ENCODE measurements around the gene FRMPD2. TPM values are rescaled to one million over a fixed set of nuclear protein-coding genes. Genes with fewer than 3 reads are reported as not detected.

The FRMPD2 gene
- polyA plus RNA-seq, 3 donors from 2014 or later: not detected

DNA sequence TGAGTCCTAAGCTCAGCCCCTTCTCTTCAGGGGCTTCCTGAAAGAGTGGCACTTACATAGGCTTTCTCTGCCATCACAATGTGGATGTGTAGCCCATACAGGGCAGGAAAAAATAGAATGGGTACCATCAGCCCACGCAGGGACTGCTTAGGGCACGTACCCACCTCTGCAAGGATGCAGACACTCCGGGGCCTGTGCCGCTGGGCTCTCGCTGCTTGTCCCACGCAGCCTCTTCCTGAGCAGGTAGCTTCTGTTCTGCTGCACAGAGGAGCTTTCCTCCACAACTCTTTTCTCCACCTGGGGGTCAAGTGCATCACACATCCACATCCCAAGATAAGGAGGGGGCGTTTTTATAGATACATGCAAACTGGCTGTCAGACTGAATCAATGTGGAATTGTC is 34.3 kb downstream of the FRMPD2 start:
- peaks cover 0 to 4% (median 3%) of the 10 kb centered on the region in 3 donors for H3K27me3 Mint-ChIP-seq (ENCODE audit: low read depth in 3 of 3)
- no peak for DNase-seq
- no peaks in the 10 kb centered on the region for H3K4me1 Mint-ChIP-seq
- no peak overlapping the region for H3K27ac Mint-ChIP-seq
- no peaks in the 10 kb centered on the region for H3K9me3 Mint-ChIP-seq
- no peaks in the 10 kb centered on the region for H3K36me3 Mint-ChIP-seq
- no peak overlapping the region for H3K4me3 Mint-ChIP-seq

DNA sequence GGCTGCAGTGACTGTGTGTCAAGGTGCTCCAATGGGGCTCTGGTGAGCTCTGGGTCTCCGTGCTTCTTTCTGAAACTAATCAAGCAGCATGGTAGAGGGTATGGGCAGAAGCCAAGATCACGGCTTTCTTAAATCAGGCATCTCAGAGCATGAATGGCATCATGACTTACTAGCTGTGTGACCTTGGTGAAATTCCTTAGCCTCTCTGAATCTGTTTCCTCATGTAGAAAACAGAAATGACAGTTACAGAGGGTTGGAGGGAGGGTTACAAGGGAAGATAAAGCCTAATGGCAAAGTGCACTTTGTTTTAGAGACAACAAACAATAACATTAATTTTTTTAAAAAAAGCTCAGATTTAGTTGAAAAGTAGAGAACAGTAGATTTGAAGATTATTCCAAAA is 34.9 kb downstream of the FRMPD2 start:
- H3K9me3 Mint-ChIP-seq: no peaks in the 10 kb centered on the region
- H3K36me3 Mint-ChIP-seq: no peaks in the 10 kb centered on the region
- H3K27me3 Mint-ChIP-seq (ENCODE audit: low read depth in 3 of 3): peaks cover 0 to 4% (median 3%) of the 10 kb centered on the region in 3 donors
- no peaks in the 10 kb centered on the region for H3K4me1 Mint-ChIP-seq
- no peak overlapping the region for H3K27ac Mint-ChIP-seq
- no peak for DNase-seq
- H3K4me3 Mint-ChIP-seq: no peak overlapping the region

- H3K27ac Mint-ChIP-seq: no peak overlapping the region
- DNase-seq: no peak
- H3K36me3 Mint-ChIP-seq: no peaks in the 10 kb centered on the region
- H3K9me3 Mint-ChIP-seq: no peaks in the 10 kb centered on the region
- H3K4me1 Mint-ChIP-seq: no peaks in the 10 kb centered on the region
- no peak overlapping the region for H3K4me3 Mint-ChIP-seq
- H3K27me3 Mint-ChIP-seq (ENCODE audit: low read depth in 3 of 3): peaks cover 0 to 4% (median 3%) of the 10 kb centered on the region in 3 donors
Observed at GRCh38 chr10:48238826-48239520, 35.5 kb downstream of the FRMPD2 start.

- Mint-ChIP-seq H3K36me3 (no peaks in the 10 kb centered on the region), H3K9me3 (no peaks in the 10 kb centered on the region), H3K4me1 (no peaks in the 10 kb centered on the region), H3K27ac (no peak overlapping the region), H3K4me3 (no peak overlapping the region), H3K27me3 (ENCODE audit: low read depth in 3 of 3) (peaks cover 0 to 4% (median 3%) of the 10 kb centered on the region in 3 donors)
- no peak for DNase-seq
Observed at GRCh38 chr10:48237259-48238250, 36.9 kb downstream of the FRMPD2 start.

- Mint-ChIP-seq H3K9me3 (no peaks in the 10 kb centered on the region), H3K36me3 (no peaks in the 10 kb centered on the region), H3K4me3 (no peak overlapping the region), H3K27ac (no peak overlapping the region), H3K4me1 (no peaks in the 10 kb centered on the region), H3K27me3 (ENCODE audit: low read depth in 3 of 3) (peaks cover 0 to 4% (median 3%) of the 10 kb centered on the region in 3 donors)
- no peak for DNase-seq
Observed at GRCh38 chr10:48236199-48236621, 38.3 kb downstream of the FRMPD2 start.

DNA sequence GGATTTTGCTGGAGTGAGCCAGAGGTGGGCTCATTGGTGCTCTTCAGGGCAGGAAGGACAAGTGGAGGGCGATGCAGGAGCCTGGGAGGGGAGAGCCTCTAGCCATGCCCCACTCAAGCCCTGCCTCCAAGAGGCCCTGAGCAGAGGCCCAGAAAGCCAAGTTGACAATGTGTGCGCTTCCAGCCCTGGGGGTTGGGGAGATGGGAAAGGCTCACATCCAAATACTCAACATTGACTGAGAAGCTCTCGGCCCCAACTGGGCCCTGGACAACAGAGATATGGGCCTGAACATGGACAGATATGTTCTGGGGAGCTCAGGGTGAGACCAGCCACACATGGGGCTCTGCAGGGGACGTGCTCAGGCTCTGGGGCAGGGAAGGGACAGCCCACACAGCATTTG is 39.0 kb downstream of the FRMPD2 start:
- H3K27me3 Mint-ChIP-seq (ENCODE audit: low read depth in 3 of 3): peaks cover 0 to 4% (median 0%) of the 10 kb centered on the region in 3 donors
- no peaks in the 10 kb centered on the region for H3K4me1 Mint-ChIP-seq
- no peaks in the 10 kb centered on the region for H3K36me3 Mint-ChIP-seq
- H3K27ac Mint-ChIP-seq: no peak overlapping the region
- DNase-seq: no peak
- no peak overlapping the region for H3K4me3 Mint-ChIP-seq
- H3K9me3 Mint-ChIP-seq: no peaks in the 10 kb centered on the region

DNA sequence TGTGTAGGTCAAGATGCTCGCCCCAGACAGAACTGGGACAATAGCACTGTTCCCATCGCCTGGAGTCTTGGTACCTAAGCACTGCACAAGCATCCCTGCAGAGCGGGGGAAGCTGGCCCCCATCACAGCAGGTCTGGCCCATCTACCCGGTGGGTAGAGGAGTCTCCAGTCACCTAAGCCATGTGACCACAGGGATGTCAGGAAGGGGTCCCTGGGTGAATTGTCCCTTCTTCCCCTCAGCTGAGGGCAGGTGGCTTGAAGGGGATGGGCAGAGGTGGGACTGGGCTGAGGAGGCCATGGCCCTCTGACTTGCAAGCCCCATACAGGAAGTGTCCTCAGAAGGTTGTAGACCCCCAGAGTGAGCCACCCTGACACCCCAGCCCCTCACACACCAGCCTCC is 39.7 kb downstream of the FRMPD2 start:
- H3K36me3 Mint-ChIP-seq: no peaks in the 10 kb centered on the region
- H3K27me3 Mint-ChIP-seq (ENCODE audit: low read depth in 3 of 3): peaks cover 0 to 4% (median 0%) of the 10 kb centered on the region in 3 donors
- no peak overlapping the region for H3K4me3 Mint-ChIP-seq
- no peaks in the 10 kb centered on the region for H3K9me3 Mint-ChIP-seq
- no peak overlapping the region for H3K27ac Mint-ChIP-seq
- H3K4me1 Mint-ChIP-seq: no peaks in the 10 kb centered on the region
- DNase-seq: no peak

- H3K4me1 Mint-ChIP-seq: no peaks in the 10 kb centered on the region
- no peaks in the 10 kb centered on the region for H3K9me3 Mint-ChIP-seq
- no peak for DNase-seq
- no peaks in the 10 kb centered on the region for H3K36me3 Mint-ChIP-seq
- H3K27ac Mint-ChIP-seq: no peak overlapping the region
- no peak overlapping the region for H3K4me3 Mint-ChIP-seq
- H3K27me3 Mint-ChIP-seq (ENCODE audit: low read depth in 3 of 3): peaks cover 0 to 4% (median 0%) of the 10 kb centered on the region in 3 donors
Observed at GRCh38 chr10:48234295-48234694, 40.2 kb downstream of the FRMPD2 start.

GRCh38 chr10:48233559-48234005 is 40.9 kb downstream of the FRMPD2 start:
- Mint-ChIP-seq H3K27me3 (ENCODE audit: low read depth in 3 of 3) (peaks cover 0 to 4% (median 0%) of the 10 kb centered on the region in 3 donors), H3K4me1 (no peaks in the 10 kb centered on the region), H3K9me3 (no peaks in the 10 kb centered on the region), H3K4me3 (no peak overlapping the region), H3K27ac (no peak overlapping the region), H3K36me3 (no peaks in the 10 kb centered on the region)
- no peak for DNase-seq

DNA sequence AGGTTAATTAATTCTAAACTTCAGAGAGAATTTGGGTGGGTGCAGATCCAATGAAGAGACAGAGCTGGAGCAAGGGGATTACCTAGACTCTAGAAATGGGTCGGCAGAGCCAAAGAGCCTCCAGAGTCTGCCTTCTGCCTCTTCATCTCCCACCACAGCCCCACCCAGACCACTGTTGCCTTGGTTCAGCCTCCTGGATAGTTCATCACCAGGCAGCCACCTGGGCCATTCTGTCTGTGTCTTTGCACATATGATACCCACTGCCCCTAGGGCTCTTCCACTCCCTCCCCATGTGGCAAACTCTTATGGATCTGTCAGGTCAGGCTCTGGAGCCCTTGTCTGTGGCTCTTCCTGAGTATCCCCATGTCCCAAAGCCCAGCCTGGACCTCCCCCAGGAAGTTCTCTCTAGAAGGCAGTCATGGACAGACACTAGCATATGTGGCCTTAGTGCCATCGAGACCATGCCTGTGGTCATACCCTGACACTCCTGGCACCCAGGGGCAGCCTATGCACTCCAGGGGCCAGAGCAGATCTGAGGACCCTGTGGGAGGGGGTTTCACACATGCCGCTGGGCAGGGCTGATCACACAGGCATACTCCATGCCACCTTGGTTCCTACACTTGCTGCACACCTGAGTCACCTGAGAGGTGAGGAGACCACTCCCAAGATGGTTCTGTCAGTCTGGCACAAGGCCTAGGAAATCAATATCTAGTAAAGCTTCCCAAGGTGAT is 41.6 kb downstream of the FRMPD2 start:
- no peaks in the 10 kb centered on the region for H3K9me3 Mint-ChIP-seq
- H3K36me3 Mint-ChIP-seq: no peaks in the 10 kb centered on the region
- H3K27me3 Mint-ChIP-seq (ENCODE audit: low read depth in 3 of 3): peaks cover 0 to 4% (median 0%) of the 10 kb centered on the region in 3 donors
- no peaks in the 10 kb centered on the region for H3K4me1 Mint-ChIP-seq
- no peak overlapping the region for H3K27ac Mint-ChIP-seq
- no peak for DNase-seq
- no peak overlapping the region for H3K4me3 Mint-ChIP-seq

DNA sequence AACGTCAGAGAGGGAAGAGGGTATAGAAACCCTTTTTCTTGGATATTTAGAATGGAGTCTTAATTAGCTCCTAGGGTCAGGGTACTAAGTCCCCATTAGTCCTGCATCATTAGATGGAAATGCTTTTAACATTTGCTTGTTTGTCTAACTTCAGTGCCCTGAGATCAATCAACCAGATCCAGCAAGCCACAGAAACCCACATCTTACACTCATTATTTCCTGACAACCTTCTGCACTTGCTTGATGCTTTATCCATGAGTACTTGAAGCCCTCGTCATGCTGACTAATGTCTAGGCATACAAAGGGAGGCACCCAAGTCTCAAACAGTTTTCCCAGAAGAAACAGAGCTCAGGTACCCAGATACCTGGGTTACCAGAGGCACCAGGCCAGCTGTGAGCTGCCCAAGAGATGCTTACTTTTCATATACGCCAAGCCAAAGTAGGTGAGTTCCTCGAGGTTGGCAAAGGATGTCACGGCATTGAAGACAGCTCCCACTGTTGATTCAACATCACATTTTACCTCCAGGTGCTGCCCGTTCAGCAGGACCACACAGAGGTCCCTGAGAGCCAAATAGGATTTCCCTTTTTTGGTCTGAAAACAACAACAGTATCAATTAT is 42.7 kb downstream of the FRMPD2 start:
- H3K36me3 Mint-ChIP-seq: no peaks in the 10 kb centered on the region
- no peaks in the 10 kb centered on the region for H3K4me1 Mint-ChIP-seq
- no peak overlapping the region for H3K4me3 Mint-ChIP-seq
- no peak for DNase-seq
- peaks cover 0 to 4% (median 2%) of the 10 kb centered on the region in 3 donors for H3K27me3 Mint-ChIP-seq (ENCODE audit: low read depth in 3 of 3)
- H3K27ac Mint-ChIP-seq: no peak overlapping the region
- no peaks in the 10 kb centered on the region for H3K9me3 Mint-ChIP-seq

GRCh38 chr10:48231178-48231577 is 43.3 kb downstream of the FRMPD2 start:
- no peak overlapping the region for H3K4me3 Mint-ChIP-seq

GRCh38 chr10:48227213-48227612 is 47.3 kb downstream of the FRMPD2 start:
- Mint-ChIP-seq H3K27ac (no peak overlapping the region), H3K4me1 (no peaks in the 10 kb centered on the region), H3K36me3 (no peaks in the 10 kb centered on the region), H3K27me3 (ENCODE audit: low read depth in 3 of 3) (peaks cover 2 to 4% (median 3%) of the 10 kb centered on the region in 3 donors), H3K4me3 (no peak overlapping the region), H3K9me3 (no peaks in the 10 kb centered on the region)
- no peak for DNase-seq

More at GRCh38 chr10:48231178-48231577, 43.3 kb downstream of the FRMPD2 start:
- Mint-ChIP-seq H3K4me1 (no peaks in the 10 kb centered on the region), H3K27ac (no peak overlapping the region), H3K9me3 (no peaks in the 10 kb centered on the region), H3K36me3 (no peaks in the 10 kb centered on the region), H3K27me3 (ENCODE audit: low read depth in 3 of 3) (peaks cover 0 to 4% (median 2%) of the 10 kb centered on the region in 3 donors)
- DNase-seq: no peak
